HG03097 (cell line): ENCODE measurements around the gene TBC1D3E.
"Not testable (repeated sequence)": the region's sequence is repeated elsewhere in the genome, so short reads cannot be mapped to it uniquely, and the experiment has no call there.

ENCODE experiments used
- ATAC-seq: cut with Tn5 transposase; IDR thresholded peaks from one replicate; pipeline ENCODE4 v1.9.1; 2021; ENCODE audit not compliant: unreplicated experiment, low FRiP score

TBC1D3E gene

GRCh38 chr17:38127651-38128050 is at the start of gene TBC1D3E:
TBC1D3E (plus strand) TSS chr17:38127951; CDS start chr17:38129496, 1,545 bp downstream.
- not testable (repeated sequence) for ATAC-seq

GRCh38 chr17:38087344-38087743 is 40.4 kb upstream of the TBC1D3E start:
- not testable (repeated sequence) for ATAC-seq

- not testable (repeated sequence) for ATAC-seq
These were observed 39.6 kb upstream of the TBC1D3E start for GRCh38 chr17:38088120-38088519.

GRCh38 chr17:38094059-38094694 is 33.6 kb upstream of the TBC1D3E start:
- not testable (repeated sequence) for ATAC-seq

GRCh38 chr17:38099262-38099661 is 28.5 kb upstream of the TBC1D3E start:
- not testable (repeated sequence) for ATAC-seq

GRCh38 chr17:38119829-38120228 is 7.9 kb upstream of the TBC1D3E start:
- not testable (repeated sequence) for ATAC-seq

GRCh38 chr17:38134860-38135259 is 7.1 kb downstream of the TBC1D3E start:
- ATAC-seq: not testable (repeated sequence)
